Measurements from ENCODE around the gene ATG14. TPM values are rescaled to one million over a fixed set of nuclear protein-coding genes. Genes with fewer than 3 reads are reported as not detected.

Gene ATG14
- total and polyA plus RNA-seq, 2 experiments from 2014 or later: 7.3 to 15.2 TPM

DNA sequence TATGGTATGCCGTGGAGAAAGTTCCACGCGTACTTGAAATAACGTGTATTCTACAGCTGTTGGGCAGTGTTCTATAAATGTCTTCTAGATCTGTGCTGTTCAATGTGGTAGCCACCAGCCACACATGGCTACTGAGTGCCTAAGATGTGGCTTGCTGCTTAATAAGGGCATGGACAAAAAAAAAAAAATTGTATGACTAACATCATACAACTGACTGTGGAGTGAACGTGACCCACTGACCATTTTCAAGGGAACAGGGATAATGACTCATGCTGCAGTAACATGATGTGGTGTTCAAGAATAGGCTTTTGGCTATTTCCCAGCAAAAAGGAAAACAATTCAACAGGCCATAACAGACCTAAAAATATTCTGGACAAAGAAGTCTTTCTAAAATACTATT lies 13.0 kb downstream of the ATG14 start (continued):
- TF ChIP-seq CTCF (conservative IDR thresholded peaks at IDR 0.05; ENCODE audit: low read depth in 2 of 2) (no peak), ZNF331 (CRISPR knock-in tag; IDR thresholded peaks at IDR 0.05; ENCODE audit: low read depth) (no peak), JUNB (IDR thresholded peaks at IDR 0.05; ENCODE audit: unreplicated experiment) (no peak), CREB1 (CRISPR knock-in tag; IDR thresholded peaks at IDR 0.05; ENCODE audit: low read depth) (no peak), POLR2AphosphoS5 (IDR thresholded peaks at IDR 0.05; ENCODE audit: low read depth) (no peak), EZH2phosphoT487 (IDR thresholded peaks at IDR 0.05; ENCODE audit: unreplicated experiment) (no peak), REST (IDR thresholded peaks at IDR 0.05; ENCODE audit: unreplicated experiment) (no peak)

GRCh38 chr14:55389330-55389729 lies 22.3 kb downstream of the ATG14 start:
- H3K27ac Mint-ChIP-seq: no peak overlapping the region
- Histone ChIP-seq H3K36me3 (ENCODE audit: insufficient read depth) (peaks cover 5% of the 10 kb centered on the region; the same call in 1 of the 2 replicates), H3K9me2 (ENCODE audit: insufficient read depth) (no peaks in the 10 kb centered on the region), H3K27me3 (ENCODE audit: insufficient read depth) (no peaks in the 10 kb centered on the region), H3K4me1 (ENCODE audit: insufficient read depth) (no peaks in the 10 kb centered on the region), H3K4me2 (no peak overlapping the region), H3K27ac (ENCODE audit: low read depth) (no peak overlapping the region), H4K20me1 (replicated peaks; ENCODE audit: insufficient read depth) (peaks cover 8% of the 10 kb centered on the region), H3K79me2 (replicated peaks; ENCODE audit: insufficient read depth) (no peaks in the 10 kb centered on the region), H3F3A (replicated peaks; ENCODE audit: low read depth) (no peaks in the 10 kb centered on the region), H3K4me3 (no peak overlapping the region), H2AFZ (no peak overlapping the region)
- no peak for DNase-seq (ENCODE audit: low spot score)
- H3K9me3 Mint-ChIP-seq: no peaks in the 10 kb centered on the region
- no peaks in the 10 kb centered on the region for H3K4me1 Mint-ChIP-seq
- no peak overlapping the region for H3K4me3 Mint-ChIP-seq
- H3K36me3 Mint-ChIP-seq (ENCODE audit: low read depth): peaks cover 9% of the 10 kb centered on the region
- ATAC-seq: no peak
- H3K27me3 Mint-ChIP-seq (ENCODE audit: insufficient read depth, low read depth, poor library complexity): no peaks in the 10 kb centered on the region
- TF ChIP-seq ZNF114 (CRISPR knock-in tag; IDR thresholded peaks at IDR 0.05): no peak
- no peak for TF ChIP-seq ZNF462 (CRISPR knock-in tag; IDR thresholded peaks at IDR 0.05)
- no peak for TF ChIP-seq JUNB (IDR thresholded peaks at IDR 0.05; ENCODE audit: unreplicated experiment)
- TF ChIP-seq STAT1 (IDR thresholded peaks at IDR 0.05; ENCODE audit: unreplicated experiment): no peak
- TF ChIP-seq, protein P1, sequence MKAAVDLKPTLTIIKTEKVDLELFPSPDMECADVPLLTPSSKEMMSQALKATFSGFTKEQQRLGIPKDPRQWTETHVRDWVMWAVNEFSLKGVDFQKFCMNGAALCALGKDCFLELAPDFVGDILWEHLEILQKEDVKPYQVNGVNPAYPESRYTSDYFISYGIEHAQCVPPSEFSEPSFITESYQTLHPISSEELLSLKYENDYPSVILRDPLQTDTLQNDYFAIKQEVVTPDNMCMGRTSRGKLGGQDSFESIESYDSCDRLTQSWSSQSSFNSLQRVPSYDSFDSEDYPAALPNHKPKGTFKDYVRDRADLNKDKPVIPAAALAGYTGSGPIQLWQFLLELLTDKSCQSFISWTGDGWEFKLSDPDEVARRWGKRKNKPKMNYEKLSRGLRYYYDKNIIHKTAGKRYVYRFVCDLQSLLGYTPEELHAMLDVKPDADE (IDR thresholded peaks at IDR 0.05): no peak
- TF ChIP-seq CTCF (conservative IDR thresholded peaks at IDR 0.05; ENCODE audit: low read depth in 2 of 2): no peak

Data from GM23338 (cell line).